ENCODE results near the gene GATA5.

Gene GATA5

DNA sequence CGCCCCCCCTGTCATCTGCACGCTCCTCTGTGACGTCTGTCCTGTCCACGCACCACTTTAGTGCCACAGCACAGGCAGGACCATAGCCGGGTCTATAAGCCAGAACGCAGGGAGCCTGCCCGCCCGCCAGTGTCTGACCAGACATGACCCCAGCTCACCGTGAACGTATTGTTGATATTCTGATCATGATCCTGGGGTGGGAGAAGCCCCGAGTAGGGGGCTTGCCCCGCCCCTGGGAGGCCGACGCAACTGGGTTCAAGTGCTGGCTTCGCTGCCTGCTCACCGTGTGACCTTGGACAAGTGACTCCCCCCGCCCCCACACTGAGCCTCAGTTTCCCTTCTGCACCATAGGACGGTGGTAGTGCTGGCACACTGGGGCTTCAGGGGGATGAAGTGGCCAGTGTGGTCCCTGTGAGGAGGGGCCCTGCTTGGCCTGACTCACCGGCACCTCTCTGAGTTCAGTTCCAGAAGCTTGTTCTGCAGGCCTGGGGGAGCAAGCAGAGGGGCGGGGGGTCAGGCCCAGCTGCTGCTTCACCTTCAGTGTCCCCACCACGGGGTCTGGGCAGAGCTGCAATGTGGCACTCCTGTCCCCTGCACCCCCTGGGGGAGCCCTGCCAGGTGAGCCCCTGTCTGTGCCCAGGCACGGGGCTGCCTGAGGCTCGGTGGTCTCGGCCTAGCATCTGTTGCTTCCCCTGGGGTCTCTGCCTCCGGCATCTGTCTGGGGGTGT, 57.6 kb downstream of the GATA5 start:
- no peak for DNase-seq (ENCODE audit: low spot score)

DNA sequence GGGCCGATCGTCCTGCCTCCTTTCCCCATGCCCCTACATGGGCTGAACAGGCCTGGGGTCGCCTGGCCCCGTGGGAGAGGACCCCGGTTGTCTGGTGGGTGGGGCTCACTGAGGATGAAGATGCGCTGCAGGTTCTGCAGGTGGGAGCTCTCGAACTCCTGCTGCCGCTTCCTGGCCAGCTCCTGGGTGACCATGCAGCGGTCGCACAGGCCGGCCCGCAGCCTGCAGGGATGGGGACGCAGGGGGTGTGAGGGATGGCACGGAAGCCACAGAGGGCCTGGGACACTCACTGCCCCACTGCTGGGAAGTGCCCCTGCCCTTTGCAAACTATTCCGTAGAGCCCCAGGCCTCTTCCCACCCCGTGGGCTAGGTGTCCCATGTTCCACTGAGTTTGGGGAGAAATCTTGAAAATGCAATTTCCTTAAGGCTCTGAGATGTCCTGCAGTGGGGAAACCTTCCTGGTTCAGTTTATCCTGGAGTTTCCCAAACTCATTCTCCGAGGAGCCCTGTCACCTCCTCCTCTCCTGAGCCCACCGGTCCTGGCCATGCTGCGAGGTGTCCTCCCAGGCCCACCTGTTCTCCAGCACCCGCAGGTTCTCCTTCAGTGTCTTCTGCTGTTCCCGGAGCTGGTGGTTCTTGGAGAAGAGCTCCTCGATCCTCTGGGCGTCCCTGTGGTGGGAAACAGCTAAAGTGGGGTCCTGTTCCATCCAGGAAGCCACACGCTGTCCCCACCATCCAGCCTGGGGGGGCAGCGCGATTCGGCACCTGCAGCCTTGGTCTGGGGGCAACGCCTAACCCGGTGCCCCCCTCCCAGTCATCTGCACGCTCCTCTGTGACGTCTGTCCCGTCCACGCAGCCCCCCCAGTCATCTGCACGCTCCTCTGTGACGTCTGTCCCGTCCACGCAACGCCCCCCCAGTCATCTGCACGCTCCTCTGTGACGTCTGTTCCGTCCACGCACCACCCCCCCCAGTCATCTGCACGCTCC, 58.9 kb downstream of the GATA5 start:
- no peak for DNase-seq (ENCODE audit: low spot score)

DNA sequence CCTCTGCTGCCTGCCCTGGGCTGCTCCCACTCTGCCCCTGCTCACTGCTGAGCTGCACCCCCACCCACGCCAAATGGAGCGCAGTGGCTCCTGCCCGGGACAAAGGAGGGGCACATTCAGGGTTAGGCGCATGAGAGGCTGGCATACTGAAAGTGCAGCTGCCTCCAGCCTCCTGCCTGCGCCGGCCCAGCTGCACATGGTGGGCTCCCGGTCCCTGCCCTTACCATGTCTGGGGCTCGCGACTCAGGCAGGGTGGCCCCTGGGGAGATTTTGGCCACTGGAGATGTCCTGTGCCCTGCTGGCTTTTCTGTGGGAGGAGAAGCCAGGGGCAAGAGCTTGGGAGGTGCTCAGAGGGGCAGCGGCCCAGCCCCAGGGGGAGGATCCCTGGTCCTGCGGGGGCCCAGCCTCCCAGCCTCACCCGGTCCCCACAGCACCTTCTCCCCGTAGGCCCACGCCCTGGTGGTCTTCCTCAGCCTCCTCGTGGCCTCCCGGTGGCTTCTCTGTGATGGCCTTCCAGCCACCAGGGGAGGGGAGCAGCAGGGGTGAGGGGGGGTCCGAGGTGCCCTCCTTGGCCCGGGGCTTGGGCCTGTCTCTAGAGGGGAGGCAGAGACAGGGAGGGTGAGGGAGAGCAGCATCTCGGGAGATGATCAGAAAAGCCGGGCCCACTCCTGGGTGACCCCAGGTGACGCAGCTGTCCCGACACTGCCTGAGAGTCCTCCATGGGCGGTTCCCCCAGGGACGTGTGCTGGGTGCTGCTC, 60.3 kb downstream of the GATA5 start:
- no peak for DNase-seq (ENCODE audit: low spot score)

DNA sequence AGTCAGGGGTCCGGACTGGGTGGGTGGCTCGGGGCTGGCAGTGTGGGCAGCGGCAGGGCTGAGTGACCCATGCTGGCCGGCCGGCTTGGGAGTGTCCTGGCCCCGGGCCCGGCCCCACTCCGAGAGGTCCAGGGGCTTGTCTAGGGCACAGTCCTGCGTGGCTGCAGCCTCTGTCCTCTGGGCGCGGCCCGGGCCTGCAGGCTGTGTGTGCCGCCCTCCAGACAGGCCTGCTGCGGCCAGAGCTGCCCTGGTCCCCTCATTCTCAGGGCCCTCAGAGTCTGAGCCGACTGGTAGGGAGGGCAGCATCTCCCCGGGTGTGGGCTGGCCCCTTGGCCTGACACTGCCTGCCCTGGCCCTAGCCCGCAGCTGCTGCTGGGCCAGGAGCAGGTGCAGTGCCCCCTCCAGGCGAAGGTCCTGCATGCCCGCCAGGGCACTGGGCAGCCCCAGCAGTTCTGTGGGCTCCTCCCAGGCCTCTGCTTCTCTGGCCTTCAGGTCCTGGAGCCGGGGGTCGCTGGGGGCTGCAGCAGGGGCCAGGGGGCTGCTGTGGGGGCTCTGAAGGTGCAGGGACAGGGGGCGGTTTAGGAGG, 61.8 kb downstream of the GATA5 start:
- no peak for DNase-seq (ENCODE audit: low spot score)
